HL-60 (cell line): ENCODE measurements around the gene UQCRC2.

Experiments used
- DNase-seq, 2 experiments: peaks; one replicate each; pipeline ENCODE4 v3.0.0-alpha.2; 2010 to 2020; ENCODE audit warnings: low read depth in 1 of 2, low spot score in 1 of 2
- H3K27ac ChIP-seq: fragments of 250-450 bp; sonication (Bioruptor Pico); replicated peaks from 2 replicates; pipeline ENCODE4 v1.5.1; 2020; ENCODE audit warnings: mild to moderate bottlenecking, moderate library complexity
- H3K27me3 ChIP-seq: fragments of 250-450 bp; sonication (Bioruptor Pico); 2 replicates; pipeline ENCODE4 v1.5.1; 2021; ENCODE audit warnings: mild to moderate bottlenecking, moderate library complexity; ENCODE audit not compliant: insufficient read depth, poor library complexity, severe bottlenecking
- H3K4me3 ChIP-seq: replicated peaks from 2 replicates; pipeline ENCODE4 v1.5.1; 2011; ENCODE audit warnings: mild to moderate bottlenecking, control low read depth, low read length; ENCODE audit not compliant: insufficient read depth
- GABPA ChIP-seq: IDR thresholded peaks from 2 replicates; pipeline ENCODE4 v1.6.1; 2012; ENCODE audit warnings: low read depth
- POLR2AphosphoS5 ChIP-seq: IDR thresholded peaks from 2 replicates; pipeline ENCODE4 v1.6.1; 2012; ENCODE audit warnings: low read depth
- SPI1 ChIP-seq: IDR thresholded peaks from 2 replicates; pipeline ENCODE4 v1.6.1; 2012; ENCODE audit warnings: low read depth, mild to moderate bottlenecking, borderline replicate concordance
- TF ChIP-seq, protein P1 (sequence below): IDR thresholded peaks from 2 replicates; pipeline ENCODE4 v1.6.1; 2012; ENCODE audit warnings: low read depth; ENCODE audit not compliant: insufficient replicate concordance
- TF ChIP-seq, protein P2 (sequence below): IDR thresholded peaks from one replicate; pipeline ENCODE4 v1.5.1; 2011; ENCODE audit warnings: low read length, control low read depth, inconsistent platforms; ENCODE audit not compliant: insufficient read depth

UQCRC2 gene

DNA sequence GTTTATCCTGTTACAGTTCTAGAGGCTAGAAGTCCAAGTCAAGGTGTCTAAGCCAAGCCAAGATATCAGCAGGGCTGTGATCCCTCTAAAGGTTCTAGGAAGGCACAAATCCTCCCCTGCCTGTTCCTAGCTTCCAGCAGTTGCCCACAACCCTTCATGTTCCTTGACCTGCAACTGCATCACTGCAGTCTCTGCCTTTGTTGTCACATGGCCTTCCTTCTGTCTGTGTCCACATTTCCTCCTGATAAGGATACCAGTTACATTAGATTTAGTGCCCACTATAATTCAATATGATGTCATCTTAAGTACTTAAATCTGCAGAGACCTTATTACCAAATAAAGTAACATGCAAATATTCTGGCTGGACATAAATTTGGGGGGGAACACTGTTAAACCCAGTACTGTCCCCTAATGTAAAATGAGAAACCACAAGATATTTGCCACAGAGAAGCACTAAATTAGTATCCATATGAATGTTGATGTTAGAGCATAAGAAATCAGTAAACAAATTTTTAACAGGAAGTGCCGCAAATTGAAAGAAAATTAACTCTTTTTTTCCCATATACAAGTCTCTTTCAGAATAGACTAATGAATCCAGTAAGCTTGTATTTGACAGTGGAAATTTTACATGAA is 4.7 kb downstream of the UQCRC2 start:
- DNase-seq, result no peak
- TF ChIP-seq, protein P1, sequence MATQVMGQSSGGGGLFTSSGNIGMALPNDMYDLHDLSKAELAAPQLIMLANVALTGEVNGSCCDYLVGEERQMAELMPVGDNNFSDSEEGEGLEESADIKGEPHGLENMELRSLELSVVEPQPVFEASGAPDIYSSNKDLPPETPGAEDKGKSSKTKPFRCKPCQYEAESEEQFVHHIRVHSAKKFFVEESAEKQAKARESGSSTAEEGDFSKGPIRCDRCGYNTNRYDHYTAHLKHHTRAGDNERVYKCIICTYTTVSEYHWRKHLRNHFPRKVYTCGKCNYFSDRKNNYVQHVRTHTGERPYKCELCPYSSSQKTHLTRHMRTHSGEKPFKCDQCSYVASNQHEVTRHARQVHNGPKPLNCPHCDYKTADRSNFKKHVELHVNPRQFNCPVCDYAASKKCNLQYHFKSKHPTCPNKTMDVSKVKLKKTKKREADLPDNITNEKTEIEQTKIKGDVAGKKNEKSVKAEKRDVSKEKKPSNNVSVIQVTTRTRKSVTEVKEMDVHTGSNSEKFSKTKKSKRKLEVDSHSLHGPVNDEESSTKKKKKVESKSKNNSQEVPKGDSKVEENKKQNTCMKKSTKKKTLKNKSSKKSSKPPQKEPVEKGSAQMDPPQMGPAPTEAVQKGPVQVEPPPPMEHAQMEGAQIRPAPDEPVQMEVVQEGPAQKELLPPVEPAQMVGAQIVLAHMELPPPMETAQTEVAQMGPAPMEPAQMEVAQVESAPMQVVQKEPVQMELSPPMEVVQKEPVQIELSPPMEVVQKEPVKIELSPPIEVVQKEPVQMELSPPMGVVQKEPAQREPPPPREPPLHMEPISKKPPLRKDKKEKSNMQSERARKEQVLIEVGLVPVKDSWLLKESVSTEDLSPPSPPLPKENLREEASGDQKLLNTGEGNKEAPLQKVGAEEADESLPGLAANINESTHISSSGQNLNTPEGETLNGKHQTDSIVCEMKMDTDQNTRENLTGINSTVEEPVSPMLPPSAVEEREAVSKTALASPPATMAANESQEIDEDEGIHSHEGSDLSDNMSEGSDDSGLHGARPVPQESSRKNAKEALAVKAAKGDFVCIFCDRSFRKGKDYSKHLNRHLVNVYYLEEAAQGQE, result no peak
- H3K4me3 ChIP-seq, result no peak overlapping the region
- H3K27ac ChIP-seq, result 0 out of 2 replicates have a peak overlapping the region, but pooled peaks have one; percentile 2
- H3K27me3 ChIP-seq, result no peaks in the 10 kb centered on the region

DNA sequence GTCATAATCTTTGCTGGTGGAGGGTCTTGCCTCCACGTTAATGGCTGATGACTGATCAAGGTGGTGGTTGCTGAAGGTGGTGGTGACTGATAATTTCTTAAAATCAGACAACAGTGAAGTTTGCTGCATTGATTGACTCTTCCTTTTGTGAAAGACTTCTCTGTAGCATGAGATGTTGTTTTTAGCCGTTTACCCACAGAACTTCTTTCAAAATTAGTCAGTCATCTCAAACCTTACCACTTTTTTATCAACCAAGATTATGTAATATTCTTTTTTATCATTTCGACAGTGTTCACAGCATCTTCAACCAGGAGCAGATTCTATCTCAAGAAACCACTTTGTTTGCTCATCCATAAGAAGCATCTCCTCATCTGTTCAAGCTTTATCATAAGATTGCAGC is 5.9 kb downstream of the UQCRC2 start:
- TF ChIP-seq, protein P1, result no peak
- TF ChIP-seq GABPA (no peak), SPI1 (no peak), POLR2AphosphoS5 (no peak)
- TF ChIP-seq, protein P2, sequence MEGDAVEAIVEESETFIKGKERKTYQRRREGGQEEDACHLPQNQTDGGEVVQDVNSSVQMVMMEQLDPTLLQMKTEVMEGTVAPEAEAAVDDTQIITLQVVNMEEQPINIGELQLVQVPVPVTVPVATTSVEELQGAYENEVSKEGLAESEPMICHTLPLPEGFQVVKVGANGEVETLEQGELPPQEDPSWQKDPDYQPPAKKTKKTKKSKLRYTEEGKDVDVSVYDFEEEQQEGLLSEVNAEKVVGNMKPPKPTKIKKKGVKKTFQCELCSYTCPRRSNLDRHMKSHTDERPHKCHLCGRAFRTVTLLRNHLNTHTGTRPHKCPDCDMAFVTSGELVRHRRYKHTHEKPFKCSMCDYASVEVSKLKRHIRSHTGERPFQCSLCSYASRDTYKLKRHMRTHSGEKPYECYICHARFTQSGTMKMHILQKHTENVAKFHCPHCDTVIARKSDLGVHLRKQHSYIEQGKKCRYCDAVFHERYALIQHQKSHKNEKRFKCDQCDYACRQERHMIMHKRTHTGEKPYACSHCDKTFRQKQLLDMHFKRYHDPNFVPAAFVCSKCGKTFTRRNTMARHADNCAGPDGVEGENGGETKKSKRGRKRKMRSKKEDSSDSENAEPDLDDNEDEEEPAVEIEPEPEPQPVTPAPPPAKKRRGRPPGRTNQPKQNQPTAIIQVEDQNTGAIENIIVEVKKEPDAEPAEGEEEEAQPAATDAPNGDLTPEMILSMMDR, result no peak
- DNase-seq, result no peak
- Histone ChIP-seq H3K27me3 (no peaks in the 10 kb centered on the region), H3K4me3 (no peak overlapping the region), H3K27ac (no peak overlapping the region)

DNA sequence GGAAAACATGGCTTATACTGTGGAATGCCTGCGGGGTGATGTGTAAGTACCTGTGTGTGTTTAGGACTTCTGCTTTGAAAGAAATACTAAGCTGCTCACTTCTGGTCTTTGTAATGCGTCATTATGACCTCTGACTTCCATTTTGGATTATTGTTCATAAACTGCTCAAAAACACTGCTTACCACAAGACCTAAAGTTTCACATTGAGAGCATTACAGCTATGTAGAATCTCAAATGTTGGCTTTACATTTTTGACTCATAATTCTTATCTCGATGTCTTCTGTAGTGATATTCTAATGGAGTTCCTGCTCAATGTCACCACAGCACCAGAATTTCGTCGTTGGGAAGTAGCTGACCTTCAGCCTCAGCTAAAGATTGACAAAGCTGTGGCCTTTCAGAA is 9.3 kb downstream of the UQCRC2 start:
- no peaks in the 10 kb centered on the region for H3K27me3 ChIP-seq
- H3K4me3 ChIP-seq, result no peak overlapping the region
- TF ChIP-seq, protein P1, result no peak
- no peak for TF ChIP-seq SPI1
- TF ChIP-seq POLR2AphosphoS5, result no peak
- TF ChIP-seq, protein P2, result no peak
- no peak for TF ChIP-seq GABPA
- no peak overlapping the region for H3K27ac ChIP-seq
- no peak for DNase-seq
